Transverse colon (tissue), 4 donors: Measurements from ENCODE around the gene BORCS5.

Source experiments
- CTCF ChIP-seq, 5 experiments: fragments of 200-600 bp in 3 of 5; fragments of 450-650 bp in 2 of 5; sonication (generic) in 3 of 5; IDR thresholded peaks; 1 replicate in 2 of 5; 2 replicates in 3 of 5; pipeline ENCODE4 v1.5.1; 2016 to 2017; ENCODE audit warnings: antibody characterized with exemption in 5 of 5, inconsistent platforms in 3 of 5, mild to moderate bottlenecking in 2 of 5, moderate library complexity in 1 of 5
- POLR2AphosphoS5 ChIP-seq, 3 donors: sonication (generic); formaldehyde crosslinking; IDR thresholded peaks; one replicate each; pipeline ENCODE4 v1.6.1; 2016; ENCODE audit warnings: antibody characterized with exemption in 3 of 3

- TF ChIP-seq POLR2AphosphoS5 (IDR thresholded peaks at IDR 0.05) (no peak), CTCF (IDR thresholded peaks at IDR 0.05) (no peak)
Measured at GRCh38 chr12:12440784-12441428, 84.0 kb downstream of the BORCS5 start.
